ENCODE results near the gene SDR42E2.
"Not testable (repeated sequence)": the region's sequence is repeated elsewhere in the genome, so short reads cannot be mapped to it uniquely, and the experiment has no call there.

SDR42E2 gene

DNA sequence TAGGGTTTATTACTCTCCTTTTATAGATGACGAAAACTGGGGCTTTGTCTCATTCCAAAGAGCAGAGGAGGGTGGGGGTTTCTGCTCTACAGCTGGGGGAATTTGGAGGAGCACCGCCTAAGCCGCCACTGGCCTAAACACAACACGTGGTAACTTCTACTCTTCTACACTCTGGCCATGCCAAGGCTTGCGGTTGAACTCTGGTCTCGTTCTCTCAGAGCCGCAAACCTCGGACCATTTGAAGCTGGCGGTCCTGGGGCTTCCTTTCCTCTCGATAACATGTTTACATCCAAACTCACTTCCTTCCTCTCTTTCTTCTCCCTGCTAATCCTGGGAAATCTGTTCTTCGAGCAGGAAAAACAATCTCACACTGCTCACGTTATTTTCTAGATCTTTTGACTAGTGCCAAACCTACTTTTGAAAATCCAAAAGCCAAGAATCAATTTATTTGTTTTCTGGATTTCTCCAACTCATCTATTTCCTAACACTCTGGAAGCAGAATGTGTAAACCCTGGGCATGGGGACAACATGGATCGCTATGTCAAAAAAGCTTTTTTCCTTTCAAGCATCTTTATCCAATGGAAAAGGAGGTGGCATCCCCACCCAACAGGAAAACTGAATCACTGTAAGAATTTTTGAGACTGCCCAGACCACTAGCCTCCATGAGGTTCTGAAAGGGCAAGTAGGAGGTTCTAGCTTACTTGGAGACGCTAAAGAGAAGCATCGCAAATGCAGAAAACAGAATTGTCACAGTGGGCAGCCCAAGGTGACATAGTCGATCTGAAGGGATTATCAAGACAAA is 30.2 kb downstream of the SDR42E2 start:
- peak; percentile 92 for DNase-seq

DNA sequence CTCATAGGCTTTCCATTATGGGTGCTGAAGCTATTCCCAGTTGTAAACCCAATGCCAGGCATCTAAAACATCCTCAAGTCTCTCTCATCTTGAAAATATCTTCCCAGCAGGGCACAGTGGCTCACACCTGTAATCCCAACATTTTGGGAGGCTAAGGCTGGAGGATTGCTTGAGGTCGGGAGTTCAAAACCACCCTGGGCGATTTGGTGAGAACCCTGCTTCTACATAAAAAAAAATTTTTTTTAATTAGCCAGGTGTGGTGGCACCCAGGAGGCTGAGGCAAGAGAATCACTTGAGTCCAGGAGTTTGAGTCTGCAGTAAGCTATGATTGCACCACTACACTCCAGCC is 30.7 kb downstream of the SDR42E2 start:
- no peak for DNase-seq

DNA sequence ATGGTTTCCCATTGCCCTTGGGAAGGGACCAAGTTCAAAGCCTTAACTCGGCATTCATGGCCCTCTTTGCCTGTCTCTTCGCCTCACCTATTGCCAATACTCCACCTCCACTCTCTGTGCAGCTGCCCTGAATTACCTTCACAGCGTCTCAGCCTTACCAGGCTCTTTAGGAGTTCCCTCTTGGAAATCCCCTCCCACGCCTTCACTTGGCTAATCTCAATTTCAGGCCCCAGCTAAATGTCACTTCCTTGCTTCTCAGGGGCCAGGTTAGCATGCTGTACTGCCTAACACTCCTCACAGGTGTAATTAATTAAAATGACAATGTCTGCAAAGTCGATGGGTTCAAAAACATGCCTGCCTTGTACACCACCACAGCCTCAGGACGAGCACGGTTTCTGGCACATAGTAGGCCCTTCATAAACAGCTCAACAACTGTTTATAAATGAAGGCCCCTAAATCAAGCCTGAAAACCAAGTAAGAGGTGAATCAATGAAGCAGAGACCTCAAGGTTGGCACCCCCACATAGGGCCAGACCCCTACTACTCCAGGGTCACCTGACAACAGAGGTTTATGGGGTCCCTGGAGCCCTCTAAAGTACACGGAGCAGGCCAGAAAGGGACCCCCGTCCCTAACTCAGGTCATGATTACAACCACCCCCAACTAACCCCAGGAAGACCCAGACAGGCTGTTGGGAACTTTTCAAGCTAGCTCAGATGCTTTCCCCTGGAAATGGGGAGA is 32.6 kb downstream of the SDR42E2 start:
- DNase-seq, result peak; percentile 49

DNA sequence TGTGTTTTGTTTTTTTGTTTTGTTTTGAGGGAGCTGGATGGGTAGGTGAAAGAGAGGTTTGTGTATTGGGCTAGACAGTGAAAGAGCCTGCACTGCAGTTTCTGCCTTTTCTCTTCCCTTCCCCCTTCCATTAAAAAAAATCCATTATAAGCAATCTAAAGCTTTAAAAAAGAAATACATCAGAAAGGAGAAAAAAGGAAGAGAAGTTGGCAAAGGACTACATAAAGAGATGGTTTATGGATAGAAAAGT is 33.1 kb downstream of the SDR42E2 start:
- no peak for DNase-seq

DNA sequence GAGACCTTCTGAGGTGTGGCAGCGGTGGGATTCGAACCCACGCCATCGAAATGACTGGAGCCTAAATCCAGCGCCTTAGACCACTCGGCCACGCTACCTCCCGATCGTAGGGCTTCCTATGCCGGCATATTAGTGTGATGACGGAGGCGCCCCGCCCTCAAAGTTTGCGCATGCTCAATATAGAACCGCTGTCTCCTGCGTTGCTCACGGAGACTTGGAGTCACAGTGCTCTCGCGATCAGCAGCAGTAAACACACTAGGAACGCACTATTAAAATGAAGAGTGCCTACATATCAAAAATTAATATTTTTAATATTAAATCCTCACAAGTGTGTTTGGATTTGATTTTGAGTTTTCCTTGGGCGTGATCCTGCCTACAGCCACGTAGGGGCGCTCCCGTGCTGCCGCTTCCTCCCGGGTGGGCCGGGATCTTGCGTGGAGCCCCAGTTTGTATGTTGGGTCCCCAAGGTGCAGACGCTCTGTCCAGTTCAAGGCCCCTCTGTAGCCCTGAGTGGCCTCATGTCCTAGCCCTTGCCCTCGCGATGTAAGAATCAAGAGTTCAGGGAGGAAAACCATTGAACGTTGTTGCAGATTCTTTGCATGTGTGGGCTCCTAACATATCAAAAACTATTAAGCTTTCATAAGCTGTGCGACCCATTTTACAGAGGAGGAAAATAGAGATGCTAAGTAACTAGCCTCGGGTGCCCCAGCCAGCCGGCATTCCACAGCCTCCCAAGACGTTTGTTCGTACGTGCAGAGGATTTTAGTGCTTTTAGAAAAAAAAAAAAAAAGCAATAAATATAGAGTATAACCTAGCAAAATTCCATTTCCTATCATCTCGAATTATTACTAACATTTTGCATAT is 33.6 kb downstream of the SDR42E2 start:
- DNase-seq, result peak; percentile 94

DNA sequence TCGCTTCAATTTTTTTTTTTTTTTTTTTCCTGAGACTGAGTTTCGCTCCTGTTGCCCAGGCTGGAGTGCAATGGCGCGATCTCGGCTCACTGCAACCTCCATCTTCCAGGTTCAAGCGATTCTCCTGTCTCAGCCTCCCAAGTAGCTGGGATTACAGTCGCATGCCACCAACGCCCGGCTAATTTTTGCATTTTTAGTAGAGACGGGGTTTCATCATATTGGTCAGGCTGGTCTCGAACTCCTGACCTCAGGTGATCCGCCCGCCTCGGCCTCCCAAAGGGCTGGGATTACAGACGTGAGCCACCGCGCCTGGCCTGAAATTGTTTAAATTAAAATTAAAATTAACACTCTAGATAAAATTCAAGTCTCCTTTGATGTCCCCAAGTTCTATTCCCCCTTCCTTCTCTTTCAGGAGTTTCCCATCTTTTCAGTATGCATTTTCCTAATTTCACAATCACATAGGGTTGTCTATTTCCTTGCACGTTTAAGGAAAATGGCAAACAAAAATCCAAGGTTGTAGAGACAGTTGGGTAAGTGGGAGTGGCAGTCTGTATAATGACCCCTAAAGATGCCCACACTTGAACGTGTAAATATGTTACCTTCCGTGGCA is 34.4 kb downstream of the SDR42E2 start:
- DNase-seq, result not testable (repeated sequence)

DNA sequence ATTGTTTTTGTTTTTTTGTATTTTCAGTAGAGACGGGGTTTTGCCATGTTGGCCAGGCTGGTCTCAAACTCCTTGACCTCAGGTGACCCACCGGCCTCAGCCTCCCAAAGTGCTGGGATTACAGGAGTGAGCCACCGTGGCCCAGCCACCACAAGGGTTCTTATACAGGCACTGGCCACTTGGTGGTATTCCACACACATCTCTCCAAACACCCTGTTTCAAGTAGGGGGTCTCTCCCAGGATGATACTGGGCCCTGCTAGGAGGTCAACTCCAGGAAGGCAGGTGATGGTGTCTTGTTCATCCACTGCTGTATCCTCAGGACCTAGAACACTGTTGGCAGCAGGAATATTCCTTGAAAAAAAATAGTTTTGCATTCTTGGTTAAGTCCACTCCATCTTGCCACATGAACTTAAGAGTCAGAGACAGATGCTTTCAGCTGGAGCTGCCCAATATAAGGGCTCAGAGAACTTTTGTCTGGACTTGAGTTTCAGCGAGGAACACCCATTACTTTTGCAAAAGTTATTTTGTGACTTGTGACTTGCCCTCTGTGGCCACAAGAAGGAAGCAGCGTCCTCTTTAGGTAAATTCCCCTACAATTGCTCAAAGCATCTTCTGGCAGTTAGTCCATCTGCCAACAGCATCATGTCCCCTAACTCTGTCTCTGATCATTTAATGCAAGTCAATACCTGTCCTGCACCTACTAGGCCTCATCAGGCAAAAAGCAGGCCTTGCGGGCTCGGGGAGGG is 36.4 kb downstream of the SDR42E2 start:
- DNase-seq, result peak; percentile 72

DNA sequence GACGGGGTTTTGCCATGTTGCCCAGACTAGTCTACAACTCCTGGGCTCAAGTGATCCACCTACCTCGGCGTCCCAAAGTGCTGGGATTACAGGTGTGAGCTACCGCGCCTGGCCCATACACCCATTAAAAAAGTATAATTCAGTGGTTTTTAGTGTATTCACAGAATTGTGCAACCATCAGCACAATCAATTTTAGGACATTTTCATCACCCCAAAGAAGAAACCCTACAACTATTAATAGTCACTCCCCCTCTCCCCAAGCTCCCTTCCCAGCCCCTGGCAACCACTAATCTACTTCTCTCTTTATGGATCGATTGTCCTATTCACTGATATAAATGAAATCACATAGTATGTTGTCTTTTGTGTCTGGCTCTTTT is 39.9 kb downstream of the SDR42E2 start:
- DNase-seq, result no peak

DNA sequence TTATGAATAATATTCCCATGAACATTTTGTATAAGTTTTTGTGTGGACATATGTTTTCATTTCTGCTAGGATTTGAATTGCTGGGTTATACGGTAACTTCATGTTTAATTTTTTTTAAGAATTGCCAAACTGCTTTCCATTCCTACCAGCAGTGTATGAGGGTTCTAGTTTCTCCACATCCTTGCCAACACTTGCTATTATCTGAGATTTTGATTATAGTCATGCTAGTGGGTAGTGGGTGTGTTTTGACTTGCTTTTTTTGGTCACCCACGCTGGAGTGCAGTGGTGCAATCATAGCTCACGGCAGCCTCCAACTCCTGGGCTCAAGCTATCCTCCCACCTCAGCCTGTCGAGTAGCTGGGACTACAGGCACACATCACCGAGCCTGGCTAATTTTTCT is 40.8 kb downstream of the SDR42E2 start:
- no peak for DNase-seq

DNA sequence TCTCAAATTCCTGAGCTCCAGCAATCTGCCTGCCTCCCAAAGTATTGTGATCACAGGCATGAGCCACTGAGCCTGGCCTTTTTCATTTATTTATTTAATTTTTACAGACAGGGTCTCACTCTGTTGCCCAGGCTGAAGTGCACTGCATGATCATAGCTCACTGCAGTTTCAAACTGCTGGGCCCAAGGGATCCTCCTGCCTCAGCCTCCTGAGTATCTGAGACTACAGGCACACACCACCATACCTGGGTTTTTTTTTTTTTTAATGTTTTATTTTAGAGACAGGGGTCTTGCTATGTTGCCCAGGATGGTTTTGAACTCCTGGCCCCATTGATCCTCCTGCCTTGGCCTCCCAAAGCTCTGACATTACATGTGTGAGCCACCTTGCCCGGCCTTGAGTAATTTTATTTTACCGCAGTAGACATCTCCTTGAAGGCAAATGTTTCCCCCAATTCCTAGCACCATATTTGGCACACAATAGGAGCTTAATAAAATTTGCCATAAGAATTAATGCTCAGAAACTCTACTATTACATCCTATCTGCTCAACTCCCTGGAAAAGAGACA is 41.9 kb downstream of the SDR42E2 start:
- DNase-seq, result no peak

DNA sequence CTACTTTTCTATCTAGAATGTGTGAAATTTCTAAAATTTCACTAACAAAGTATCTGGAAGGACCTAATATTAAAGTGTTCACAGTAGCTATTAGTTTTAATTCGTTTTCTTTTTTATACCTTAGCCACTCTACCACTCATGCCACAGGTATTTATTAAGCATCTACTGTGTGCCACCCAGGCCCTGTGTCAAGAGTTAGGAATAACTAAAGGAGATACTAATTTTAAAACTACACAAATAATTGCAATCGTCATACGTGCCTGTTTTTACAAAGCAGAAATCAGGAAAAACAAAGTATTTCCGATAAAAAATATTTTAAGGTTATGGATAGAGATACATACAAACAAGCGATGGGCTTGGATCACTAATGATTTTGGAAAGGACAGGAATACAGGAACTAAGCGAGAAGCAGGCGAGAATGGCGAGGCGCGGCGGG is 43.3 kb downstream of the SDR42E2 start:
- DNase-seq, result no peak

DNA sequence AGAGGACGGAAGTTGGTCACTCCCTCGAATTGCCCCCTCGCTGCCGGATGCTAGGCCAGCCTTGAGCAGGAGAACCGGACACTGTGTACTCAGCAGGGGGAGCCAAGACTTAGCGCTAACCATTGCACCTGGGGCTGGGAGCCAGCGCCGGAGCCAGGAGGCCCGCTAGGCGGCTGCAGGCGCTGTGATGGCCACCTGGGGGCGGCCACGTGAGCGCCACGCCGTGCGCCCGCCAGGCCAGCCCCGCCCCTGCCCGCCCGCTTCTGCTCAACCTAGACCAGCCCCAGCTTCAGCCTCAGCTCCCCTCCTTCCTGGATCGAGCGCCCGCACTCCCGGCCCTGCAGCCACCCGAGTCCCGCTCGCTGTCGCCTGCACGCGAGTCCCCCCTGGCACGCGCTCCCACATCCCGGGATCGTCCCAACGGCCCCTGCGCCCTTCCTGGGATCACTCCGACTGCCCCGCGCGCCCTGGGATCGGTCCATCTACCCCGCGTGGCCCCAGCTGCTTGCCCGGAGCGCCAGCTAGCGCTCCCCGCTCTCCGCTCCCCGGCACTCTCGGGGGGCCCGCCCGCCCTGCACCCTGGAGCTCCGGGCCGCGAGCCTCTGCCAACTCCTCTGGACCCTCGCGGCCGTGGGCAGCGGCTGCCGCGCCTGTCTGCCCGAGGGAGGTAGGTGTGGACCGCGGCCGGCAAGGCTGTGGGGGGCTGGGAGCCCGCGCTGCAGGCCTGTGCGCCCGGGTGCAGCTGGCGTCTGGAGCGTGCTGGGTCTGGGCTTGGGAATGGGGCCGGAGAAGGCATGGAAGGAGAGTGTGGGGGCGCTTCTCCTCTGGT is 43.9 kb downstream of the SDR42E2 start, which contains the start of gene EEF2K:
Gene EEF2K (plus strand): TSS at position 266 of the 829 bp plus-strand sequence. CDS start 19,452 bp downstream, outside the sequence.
- peak; percentile 90 for DNase-seq

DNA sequence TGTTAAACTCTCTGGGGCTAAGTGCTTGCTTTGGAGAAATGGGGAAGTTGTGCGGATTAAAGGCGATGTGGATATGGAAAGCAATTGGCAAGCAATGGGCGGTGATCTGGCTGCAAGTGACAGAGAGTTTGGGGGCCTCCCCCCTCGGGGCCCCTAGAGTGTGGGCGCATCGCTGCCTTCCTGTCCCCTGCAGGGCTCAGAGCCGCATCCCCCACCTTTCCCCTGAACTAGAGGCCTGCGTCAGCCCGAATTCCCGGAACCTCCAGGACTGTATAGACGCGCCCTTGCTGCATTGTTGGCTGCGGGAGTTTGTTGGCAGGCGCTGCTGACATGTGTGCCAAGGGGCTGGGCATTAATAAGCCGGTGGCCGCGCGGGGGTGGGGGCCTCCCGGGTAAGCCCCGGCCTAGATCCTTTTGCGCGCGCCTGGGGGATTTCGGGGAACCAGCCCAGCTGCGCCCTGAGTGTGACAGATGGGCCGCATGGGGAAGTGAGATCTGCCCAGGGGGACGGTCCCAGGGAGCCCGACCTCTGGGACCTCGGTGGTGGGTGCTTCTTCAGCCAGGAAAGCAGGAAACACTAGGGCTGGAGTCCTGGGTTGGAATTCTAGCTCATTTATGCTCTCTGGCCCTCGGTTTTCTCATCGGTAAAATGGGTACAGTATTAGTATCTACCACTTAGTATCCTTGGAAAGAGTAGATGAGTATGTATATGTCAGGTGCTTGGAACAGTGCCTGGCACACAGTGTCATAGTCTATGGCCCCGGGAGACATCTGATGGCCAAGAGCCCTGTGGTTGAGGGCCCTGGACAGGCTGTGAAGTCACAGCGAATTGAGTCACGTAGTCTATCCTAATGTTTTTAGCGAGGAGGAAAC is 44.8 kb downstream of the SDR42E2 start:
- DNase-seq, result peak; percentile 94

DNA sequence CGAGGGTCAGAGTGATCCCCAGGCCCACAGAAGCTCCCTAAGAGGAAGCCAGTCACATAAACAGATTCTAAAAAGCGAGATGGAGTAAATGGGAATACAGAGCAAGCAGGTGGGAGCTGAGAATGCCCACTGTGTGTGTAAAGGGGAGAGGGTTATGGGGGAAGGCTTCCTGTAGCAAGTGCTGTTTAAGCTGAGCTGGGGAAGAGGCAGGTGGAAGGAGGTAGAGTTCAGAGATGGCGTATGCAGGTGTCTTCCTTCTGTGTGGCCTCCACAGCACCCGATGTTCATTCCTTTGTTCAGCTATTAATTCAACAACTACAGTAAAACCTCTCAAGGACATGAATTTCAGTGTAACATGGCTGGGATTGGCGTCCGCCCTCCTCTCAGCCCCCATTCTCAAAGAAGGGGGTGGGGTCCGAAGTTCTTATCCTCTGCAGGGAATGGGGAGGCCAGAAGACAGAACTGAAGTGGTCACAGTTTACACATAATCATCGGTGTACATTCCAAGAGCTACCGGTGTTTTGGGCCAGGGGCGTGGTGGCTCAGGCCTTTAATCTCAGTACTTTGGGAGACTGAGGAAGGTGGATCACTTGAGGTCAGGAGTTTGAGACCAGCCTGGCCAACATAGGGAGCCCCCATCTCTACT is 45.5 kb downstream of the SDR42E2 start:
- DNase-seq, result no peak

DNA sequence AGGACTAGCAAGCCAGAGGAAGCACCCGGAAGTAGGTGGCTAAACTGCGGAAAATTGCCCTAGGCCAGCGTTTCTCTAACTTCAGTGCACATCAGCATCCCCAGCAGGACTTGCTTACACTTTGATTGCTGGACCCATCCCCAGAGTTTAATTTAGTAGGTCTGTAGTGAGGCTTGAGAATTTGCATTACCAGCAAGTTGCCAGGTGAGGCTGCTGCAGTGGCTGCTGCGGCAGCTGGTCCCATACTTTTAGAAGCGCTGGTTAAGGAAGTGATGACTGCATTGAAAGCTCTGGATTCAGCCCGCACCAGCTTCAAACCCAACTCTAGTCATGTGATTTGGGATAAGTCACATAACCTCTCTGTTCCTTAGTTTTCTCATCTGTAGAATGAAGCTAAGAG is 48.0 kb downstream of the SDR42E2 start:
- DNase-seq, result no peak

DNA sequence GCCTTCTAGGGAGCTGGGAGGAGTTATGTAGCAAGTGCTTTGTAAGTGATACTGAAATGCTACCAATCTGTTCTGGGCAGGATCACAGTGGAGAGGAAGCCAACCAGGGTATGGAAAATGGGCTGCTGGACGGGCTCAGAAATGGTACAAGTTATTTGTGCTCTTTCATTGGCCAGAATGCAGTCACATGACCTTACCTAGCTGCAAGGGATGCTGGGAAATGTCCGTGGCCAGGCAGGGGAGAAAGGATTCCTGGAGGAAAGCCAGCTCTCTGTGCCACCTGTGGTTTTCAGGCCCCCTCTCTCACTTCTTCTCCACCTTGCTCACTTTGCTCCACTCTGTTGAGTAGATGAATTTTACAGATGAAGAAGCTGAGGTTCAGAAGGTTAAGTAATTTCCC is 48.5 kb downstream of the SDR42E2 start:
- DNase-seq, result no peak

DNA sequence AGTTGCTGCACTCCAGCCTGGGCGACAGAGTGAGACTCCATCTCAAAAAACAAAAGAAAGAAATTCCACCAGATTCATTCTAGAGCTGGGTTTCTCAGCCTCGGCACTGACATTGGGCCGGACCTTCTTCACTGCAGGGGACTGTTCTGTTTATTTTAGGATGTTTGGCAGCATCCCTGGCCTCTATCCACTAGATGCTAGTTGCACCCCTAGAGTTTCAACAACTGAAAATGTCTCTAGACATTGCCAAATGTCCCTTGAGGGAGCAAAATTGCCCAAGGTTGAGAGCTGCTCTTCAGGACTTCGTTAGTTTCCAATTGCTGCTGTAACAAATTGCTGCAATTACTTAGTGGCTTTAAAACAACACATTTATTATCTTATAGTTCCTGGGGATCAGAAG is 50.9 kb downstream of the SDR42E2 start:
- no peak for DNase-seq

DNA sequence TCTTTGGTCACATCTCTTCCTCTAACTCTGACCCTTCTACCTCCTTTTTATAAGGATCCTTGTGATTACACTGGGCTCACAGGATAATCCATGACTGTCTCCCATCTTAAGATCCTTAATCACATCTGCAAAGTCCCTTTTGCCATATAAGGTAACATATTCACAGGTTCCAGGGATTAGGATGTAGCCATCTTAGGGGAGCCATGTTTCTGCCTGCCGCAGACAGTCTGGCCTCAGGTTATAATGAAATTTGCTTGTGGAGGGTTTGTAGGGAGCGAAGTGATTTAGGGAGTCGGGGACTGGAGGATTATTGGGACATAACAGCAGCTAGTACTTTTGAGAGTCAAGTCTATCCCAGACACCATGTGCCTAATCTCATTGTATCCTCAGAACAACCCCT is 51.5 kb downstream of the SDR42E2 start:
- no peak for DNase-seq

DNA sequence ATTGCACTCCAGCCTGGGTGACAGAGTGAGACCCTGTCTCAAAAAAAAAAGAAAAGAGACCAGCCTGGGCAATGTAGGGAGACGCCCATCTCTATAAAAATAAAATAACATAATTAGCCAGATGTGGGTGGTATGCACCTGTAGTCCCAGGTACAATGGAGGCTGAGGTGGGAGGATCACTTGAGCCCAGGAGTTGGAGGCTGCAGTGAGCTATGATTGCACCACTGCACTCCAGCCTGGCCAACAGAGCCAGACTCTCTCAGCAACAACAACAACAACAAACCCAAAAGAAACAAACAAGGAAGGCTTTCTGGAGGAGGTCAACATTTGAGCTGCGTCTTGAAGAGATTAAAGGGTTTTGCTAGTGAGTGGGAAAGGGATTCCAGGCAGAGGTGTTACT is 52.1 kb downstream of the SDR42E2 start:
- DNase-seq, result no peak

DNA sequence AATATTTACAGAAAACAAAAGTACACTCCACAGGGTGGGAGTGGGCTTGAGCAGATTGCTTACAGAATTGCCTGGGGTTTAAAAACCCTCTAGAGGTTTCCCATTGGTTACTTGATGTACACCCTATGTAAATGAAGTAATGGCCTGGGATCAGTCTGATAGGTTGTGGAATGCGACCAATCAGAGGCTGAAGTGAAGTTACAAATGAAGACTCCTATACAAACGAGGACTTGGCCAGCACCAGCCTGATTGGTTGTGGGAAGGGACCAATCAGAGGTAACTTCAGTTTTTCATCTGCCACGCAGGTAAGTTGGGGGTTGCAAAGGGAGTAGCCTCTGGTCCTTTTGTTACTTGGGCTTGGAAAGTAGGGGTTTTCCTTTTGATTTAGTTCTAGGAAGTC is 52.6 kb downstream of the SDR42E2 start:
- DNase-seq, result no peak
